ENCODE data around the gene OR52L1.

The OR52L1 gene

DNA sequence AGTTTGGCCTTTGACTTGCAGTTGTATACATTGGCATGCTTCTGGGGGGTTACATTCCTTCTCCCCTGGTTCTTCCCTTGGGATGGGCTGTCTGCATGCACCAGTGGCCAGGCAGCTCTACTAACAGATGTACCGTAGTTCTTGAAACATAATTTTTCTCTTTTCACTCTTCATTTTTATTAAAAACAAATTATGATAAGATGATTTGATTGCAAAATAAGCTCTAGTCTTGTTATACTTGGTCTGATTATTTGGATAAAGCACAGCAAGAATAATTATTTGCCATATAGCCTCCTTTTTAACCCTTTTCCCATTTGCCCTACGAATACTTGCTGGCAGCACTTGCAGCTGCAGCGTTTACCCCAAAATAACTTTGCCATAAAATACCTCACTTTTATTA, 31.2 kb downstream of the OR52L1 start:
- H3K9me3 ChIP-seq (ENCODE audit: insufficient read depth, low read length): no peaks in the 10 kb centered on the region
- H3K36me3 ChIP-seq (replicated peaks; ENCODE audit: low read depth, low read length): no peaks in the 10 kb centered on the region
- no peaks in the 10 kb centered on the region for H4K20me1 ChIP-seq (ENCODE audit: insufficient read depth, low read length)
- no peak overlapping the region for H3K4me2 ChIP-seq (ENCODE audit: low read length)
- H3K4me3 ChIP-seq (ENCODE audit: low read length): no peak overlapping the region
- no peak for TF ChIP-seq EZH2phosphoT487 (IDR thresholded peaks at IDR 0.05; ENCODE audit: low read depth)
- TF ChIP-seq, protein P1, sequence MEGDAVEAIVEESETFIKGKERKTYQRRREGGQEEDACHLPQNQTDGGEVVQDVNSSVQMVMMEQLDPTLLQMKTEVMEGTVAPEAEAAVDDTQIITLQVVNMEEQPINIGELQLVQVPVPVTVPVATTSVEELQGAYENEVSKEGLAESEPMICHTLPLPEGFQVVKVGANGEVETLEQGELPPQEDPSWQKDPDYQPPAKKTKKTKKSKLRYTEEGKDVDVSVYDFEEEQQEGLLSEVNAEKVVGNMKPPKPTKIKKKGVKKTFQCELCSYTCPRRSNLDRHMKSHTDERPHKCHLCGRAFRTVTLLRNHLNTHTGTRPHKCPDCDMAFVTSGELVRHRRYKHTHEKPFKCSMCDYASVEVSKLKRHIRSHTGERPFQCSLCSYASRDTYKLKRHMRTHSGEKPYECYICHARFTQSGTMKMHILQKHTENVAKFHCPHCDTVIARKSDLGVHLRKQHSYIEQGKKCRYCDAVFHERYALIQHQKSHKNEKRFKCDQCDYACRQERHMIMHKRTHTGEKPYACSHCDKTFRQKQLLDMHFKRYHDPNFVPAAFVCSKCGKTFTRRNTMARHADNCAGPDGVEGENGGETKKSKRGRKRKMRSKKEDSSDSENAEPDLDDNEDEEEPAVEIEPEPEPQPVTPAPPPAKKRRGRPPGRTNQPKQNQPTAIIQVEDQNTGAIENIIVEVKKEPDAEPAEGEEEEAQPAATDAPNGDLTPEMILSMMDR (IDR thresholded peaks at IDR 0.05; ENCODE audit: low read depth, low read length): no peak
- no peak overlapping the region for H3K9ac ChIP-seq (ENCODE audit: low read length)
- H3K27ac ChIP-seq (ENCODE audit: low read length): no peak overlapping the region
- H3K79me2 ChIP-seq (ENCODE audit: low read length): no peaks in the 10 kb centered on the region
- no peaks in the 10 kb centered on the region for H3K27me3 ChIP-seq (ENCODE audit: low read depth, low read length)
- no peak overlapping the region for H2AFZ ChIP-seq (ENCODE audit: low read depth, low read length)
- H3K4me1 ChIP-seq (ENCODE audit: low read length): no peaks in the 10 kb centered on the region

DNA sequence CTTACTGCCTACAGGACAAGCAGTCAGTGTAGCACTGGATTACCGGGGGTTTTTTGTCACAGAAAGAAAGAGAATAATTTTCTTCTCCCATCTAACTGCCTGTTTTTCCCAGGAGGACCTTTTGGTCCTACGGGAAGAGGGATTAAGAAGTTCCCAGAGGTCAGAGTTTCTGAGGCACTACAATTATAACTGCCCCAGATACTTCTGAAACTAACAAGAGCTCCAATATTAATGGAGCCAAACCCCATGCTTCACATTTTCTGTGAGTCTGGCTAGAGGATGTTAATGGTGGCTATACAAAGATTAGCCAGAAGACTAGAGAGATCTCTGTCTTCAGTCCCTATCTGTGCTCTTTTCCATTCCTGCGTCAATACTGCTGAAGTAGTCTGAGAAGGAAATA, 44.8 kb downstream of the OR52L1 start, which contains the start of gene OR56A3:
TSS of gene OR56A3 (plus strand) at position 301 of the 400 bp plus-strand sequence. CDS start 5,096 bp downstream, outside the sequence.
- Histone ChIP-seq H3K27ac (ENCODE audit: low read length) (no peak within 1 kb of the TSS), H3K79me2 (ENCODE audit: low read length) (no peaks in the 10 kb centered on the region), H3K4me1 (ENCODE audit: low read length) (no peaks in the 10 kb centered on the region), H4K20me1 (ENCODE audit: insufficient read depth, low read length) (no peaks in the 10 kb centered on the region), H3K4me2 (ENCODE audit: low read length) (no peak within 1 kb of the TSS), H3K27me3 (ENCODE audit: low read depth, low read length) (peaks cover 11% of the 10 kb centered on the region; the same call in 1 of the 2 replicates), H3K9ac (ENCODE audit: low read length) (no peak within 1 kb of the TSS), H3K9me3 (ENCODE audit: insufficient read depth, low read length) (no peaks in the 10 kb centered on the region), H2AFZ (ENCODE audit: low read depth, low read length) (no peak within 1 kb of the TSS), H3K36me3 (replicated peaks; ENCODE audit: low read depth, low read length) (no peaks in the 10 kb centered on the region), H3K4me3 (ENCODE audit: low read length) (no peak within 1 kb of the TSS)
- TF ChIP-seq, protein P1 (IDR thresholded peaks at IDR 0.05; ENCODE audit: low read depth, low read length): no peak
- no peak for TF ChIP-seq EZH2phosphoT487 (IDR thresholded peaks at IDR 0.05; ENCODE audit: low read depth)

DNA sequence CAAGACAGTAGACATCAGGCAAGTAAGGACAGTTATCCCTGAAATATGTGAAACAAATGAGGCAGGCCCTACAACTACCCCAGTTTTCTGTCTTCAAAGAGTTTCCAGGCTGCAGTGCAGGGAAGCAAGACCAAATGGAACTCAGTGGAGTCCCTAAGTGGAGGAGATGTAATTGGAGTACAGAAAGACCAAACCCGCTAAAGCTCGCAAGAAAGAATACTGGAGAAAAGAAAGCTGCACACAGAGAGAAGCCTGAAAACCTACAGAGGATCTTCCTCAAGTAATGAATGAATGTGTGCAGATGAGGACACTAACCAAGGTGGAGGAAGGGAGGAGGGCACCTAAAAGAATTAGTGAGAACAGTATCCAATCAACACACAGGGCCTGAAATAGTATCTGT, 46.0 kb downstream of the OR52L1 start:
- no peak overlapping the region for H2AFZ ChIP-seq (ENCODE audit: low read depth, low read length)
- TF ChIP-seq, protein P1 (IDR thresholded peaks at IDR 0.05; ENCODE audit: low read depth, low read length): no peak
- TF ChIP-seq EZH2phosphoT487 (IDR thresholded peaks at IDR 0.05; ENCODE audit: low read depth): no peak
- no peaks in the 10 kb centered on the region for H3K36me3 ChIP-seq (replicated peaks; ENCODE audit: low read depth, low read length)
- H3K9me3 ChIP-seq (ENCODE audit: insufficient read depth, low read length): no peaks in the 10 kb centered on the region
- H3K4me2 ChIP-seq (ENCODE audit: low read length): no peak overlapping the region
- H3K4me3 ChIP-seq (ENCODE audit: low read length): no peak overlapping the region
- no peaks in the 10 kb centered on the region for H3K79me2 ChIP-seq (ENCODE audit: low read length)
- H3K27me3 ChIP-seq (ENCODE audit: low read depth, low read length): peaks cover 5% of the 10 kb centered on the region; the same call in 1 of the 2 replicates
- H3K9ac ChIP-seq (ENCODE audit: low read length): no peak overlapping the region
- H3K4me1 ChIP-seq (ENCODE audit: low read length): no peaks in the 10 kb centered on the region
- no peaks in the 10 kb centered on the region for H4K20me1 ChIP-seq (ENCODE audit: insufficient read depth, low read length)
- H3K27ac ChIP-seq (ENCODE audit: low read length): no peak overlapping the region

DNA sequence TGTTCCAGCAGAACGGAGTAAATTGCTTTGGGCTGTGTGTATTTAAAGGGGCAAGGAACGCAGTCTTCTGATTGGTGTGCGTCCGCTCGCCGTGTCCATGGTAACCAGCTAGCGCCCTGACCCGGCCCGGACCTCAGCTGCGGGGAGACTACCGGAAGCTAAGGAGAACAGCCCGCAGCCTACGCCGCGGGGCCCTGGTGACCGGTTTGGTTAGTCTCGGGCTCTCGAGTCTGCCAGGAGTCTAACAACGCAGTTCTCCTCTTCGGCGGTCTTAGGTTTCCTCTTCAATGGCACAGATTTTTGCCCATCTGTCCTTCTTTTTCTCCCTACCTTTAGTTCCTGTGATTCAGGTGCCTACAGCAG, 48.2 kb downstream of the OR52L1 start:
- Histone ChIP-seq H3K36me3 (replicated peaks; ENCODE audit: low read depth, low read length) (no peaks in the 10 kb centered on the region), H3K9ac (ENCODE audit: low read length) (no peak overlapping the region), H4K20me1 (ENCODE audit: insufficient read depth, low read length) (no peaks in the 10 kb centered on the region), H3K9me3 (ENCODE audit: insufficient read depth, low read length) (no peaks in the 10 kb centered on the region), H3K27ac (ENCODE audit: low read length) (no peak overlapping the region), H3K4me1 (ENCODE audit: low read length) (no peaks in the 10 kb centered on the region), H2AFZ (ENCODE audit: low read depth, low read length) (no peak overlapping the region), H3K27me3 (ENCODE audit: low read depth, low read length) (peaks cover 4% of the 10 kb centered on the region; the same call in 1 of the 2 replicates), H3K4me3 (ENCODE audit: low read length) (no peak overlapping the region), H3K4me2 (ENCODE audit: low read length) (no peak overlapping the region), H3K79me2 (ENCODE audit: low read length) (no peaks in the 10 kb centered on the region)
- TF ChIP-seq, protein P1 (IDR thresholded peaks at IDR 0.05; ENCODE audit: low read depth, low read length): no peak
- no peak for TF ChIP-seq EZH2phosphoT487 (IDR thresholded peaks at IDR 0.05; ENCODE audit: low read depth)
